ENCODE data around the gene ZFAND4.
"Not testable (repeated sequence)": the region's sequence is repeated elsewhere in the genome, so short reads cannot be mapped to it uniquely, and the experiment has no call there.

The ZFAND4 gene

DNA sequence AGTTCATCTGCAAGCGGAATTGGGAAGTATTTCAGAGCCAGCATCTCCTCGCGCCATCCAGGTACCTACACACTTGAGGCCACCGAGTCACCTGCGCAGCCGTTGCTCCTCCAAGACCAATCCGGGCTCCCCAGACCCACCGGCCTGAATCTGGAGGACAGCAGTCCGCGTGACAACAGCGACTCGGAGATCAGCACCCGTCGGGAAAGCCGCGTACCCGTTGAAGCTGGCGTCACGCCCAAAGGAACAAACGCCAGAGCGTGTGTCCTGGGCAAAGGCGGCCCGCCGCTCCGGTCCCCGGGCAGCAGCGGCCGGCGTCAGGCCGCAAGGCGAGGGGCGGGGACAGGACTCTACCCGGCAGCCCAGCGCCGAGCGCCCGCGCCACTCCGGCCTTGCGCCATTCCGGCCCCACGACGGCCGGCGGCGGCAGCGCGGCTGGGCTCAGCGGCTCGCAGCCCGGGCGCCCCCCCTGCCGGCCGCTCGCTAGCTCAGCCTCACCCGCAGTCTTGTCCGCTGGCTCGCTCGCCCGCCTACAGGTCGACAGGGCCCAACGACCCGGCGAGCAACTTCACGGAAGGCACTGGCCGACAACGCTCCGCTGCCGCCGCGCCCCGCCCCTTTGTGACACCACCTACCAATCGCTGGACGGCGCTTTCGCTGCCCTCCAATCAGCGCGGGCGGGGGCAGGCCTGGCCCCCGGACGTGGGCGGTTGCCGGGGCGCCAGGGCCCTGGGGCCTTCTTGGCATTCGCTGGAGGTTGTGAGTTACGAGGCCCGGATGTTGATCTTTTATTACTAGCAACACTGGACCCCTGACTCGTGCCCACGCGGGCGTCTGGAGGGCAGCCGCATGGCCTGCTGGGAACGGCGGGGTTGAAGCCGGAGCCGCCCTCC, at the start of gene ZFAND4:
TSS of gene ZFAND4 (minus strand) at position 592 of the 893 bp plus-strand sequence. CDS start 9,047 bp downstream, outside the sequence.
- peak; percentile 93 to 95 for DNase-seq

DNA sequence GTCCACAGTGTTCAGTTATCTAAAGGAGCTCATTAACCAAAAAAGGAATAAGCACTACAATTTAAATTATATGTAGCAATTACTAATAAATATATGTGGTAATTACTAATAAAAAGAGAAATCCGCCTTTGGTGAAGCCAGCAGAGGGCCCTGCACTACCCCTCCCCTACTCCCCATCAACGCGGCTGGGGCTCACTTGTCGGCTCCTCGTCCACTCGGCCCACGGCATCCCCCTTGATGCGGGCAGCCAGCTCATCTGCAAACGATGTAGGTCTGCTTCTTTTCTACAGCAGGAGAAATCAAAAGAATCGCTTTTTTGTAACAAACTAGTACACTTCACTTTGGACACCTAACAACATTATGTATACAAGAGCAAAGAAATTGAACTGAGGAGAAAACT, 48.9 kb upstream of the ZFAND4 start:
- DNase-seq, result not testable (repeated sequence)

DNA sequence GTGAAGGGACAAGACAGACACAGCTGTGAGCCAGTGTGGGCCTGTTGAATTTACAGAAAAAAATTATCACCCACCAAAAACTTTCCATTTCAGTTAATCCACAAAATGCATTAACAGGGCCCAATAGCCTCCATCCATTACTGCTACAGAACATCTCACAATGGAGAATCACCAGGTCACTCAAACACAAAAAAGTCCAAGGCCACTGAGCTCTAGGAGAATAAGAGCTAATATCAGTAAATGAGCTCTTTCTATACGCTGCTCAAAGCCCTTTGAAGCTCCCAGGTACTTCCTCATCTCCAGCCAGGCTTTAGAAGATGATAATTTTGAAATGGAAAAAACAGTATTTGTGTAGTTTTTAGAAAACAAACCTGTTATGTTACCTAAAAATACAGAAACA, 45.1 kb upstream of the ZFAND4 start:
- DNase-seq, result not testable (repeated sequence)

GRCh38 chr10:45717053-45717452, 44.5 kb upstream of the ZFAND4 start:
- DNase-seq, result not testable (repeated sequence)

- not testable (repeated sequence) for DNase-seq
Measured at GRCh38 chr10:45711223-45711622, 38.7 kb upstream of the ZFAND4 start.

DNA sequence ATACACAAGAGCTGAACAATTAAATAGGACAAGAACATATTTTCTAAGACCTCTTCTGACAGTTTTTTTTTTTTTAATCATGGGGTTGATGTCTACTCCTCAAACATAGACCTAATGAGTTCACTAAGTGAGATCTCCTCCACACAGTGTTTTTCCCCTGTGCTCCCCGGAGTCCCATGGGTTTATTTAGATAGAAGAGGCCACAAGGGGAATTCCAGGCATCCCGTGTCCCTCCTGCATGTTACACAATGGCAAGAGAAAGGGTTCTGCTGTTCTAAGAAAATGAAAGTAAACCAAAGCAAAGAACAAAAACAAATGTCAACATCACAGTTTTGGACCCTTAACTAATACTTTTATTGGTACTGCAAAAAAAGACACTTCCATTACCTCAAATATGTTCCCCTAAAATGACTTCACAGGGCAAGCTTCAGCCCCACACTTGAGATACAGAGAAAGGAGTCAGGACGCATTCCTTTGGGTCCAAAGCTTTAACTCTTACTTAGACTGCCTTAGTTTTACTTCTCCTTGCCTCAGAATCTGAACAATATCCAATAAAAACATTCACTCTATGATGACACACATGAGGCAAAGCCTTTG, 37.7 kb upstream of the ZFAND4 start:
- not testable (repeated sequence) for DNase-seq

GRCh38 chr10:45678467-45678866, 5.9 kb upstream of the ZFAND4 start:
- DNase-seq, result not testable (repeated sequence)

GRCh38 chr10:45675388-45675787, 2.8 kb upstream of the ZFAND4 start:
- no peak for DNase-seq

GRCh38 chr10:45673074-45673648, 589 bp upstream of the ZFAND4 start:
- DNase-seq, result no peak

GRCh38 chr10:45671300-45671699, 1.3 kb downstream of the ZFAND4 start:
- not testable (repeated sequence) for DNase-seq

- DNase-seq, result not testable (repeated sequence)
Measured at GRCh38 chr10:45669897-45670296, 2.7 kb downstream of the ZFAND4 start.

GRCh38 chr10:45660876-45661411, 11.6 kb downstream of the ZFAND4 start:
- DNase-seq, result no peak

DNA sequence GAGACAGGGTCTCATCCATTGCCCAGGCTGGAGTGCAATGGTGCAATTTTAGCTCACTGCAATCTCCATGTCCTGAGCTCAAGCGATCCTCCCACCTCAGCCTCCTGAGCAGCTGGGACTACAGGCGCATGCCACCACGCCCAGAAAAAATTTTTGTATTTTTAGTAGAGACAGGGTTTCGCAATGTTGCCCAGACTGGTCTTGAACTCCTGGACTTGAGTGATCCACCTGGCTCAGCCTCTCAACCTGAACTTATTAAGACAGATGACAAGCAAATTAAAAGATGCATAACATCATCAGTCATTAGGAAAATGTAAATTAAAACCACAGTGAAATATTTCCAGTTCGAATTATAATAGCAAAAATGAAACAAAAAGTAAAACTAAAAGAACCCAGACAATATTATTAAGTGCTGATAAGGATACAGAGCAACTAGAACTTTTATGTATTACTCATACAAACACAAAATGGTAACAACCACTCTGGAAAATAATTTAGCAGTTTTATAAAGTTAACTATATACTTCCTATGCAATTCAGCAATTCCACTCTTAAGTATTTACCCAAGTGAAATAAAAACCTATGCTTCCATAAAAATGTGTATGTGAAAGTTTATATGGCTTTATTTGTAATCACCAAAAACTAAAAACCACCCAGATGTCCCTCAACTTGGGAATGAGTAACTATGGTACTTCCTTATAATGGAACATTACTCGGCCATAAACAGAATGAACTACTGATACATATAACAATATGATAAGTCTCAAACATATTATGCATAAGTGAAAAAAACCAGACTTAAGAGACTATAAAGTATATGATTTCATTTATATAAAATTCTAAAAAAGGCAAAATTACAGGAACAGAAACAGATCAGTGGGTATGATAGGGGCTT, 15.3 kb downstream of the ZFAND4 start:
- DNase-seq, result no peak

DNA sequence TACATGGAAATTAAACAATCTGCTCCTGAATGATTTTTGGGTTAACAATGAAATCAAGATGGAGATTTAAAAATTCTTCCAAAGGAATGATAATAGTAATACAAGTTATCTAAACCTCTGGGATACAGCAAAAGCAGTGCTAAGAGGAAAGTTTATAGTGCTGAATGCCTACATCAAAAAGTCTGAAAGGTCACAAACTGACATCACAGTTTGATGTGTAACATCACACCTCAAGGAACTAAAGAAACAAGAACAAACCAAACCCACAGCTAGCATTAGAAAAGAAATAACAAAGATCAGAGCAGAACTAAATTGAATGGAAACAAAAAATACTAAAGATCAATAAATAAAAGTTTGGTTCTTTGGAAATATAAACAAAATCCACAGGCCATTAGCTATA, 17.4 kb downstream of the ZFAND4 start:
- DNase-seq, result no peak

DNA sequence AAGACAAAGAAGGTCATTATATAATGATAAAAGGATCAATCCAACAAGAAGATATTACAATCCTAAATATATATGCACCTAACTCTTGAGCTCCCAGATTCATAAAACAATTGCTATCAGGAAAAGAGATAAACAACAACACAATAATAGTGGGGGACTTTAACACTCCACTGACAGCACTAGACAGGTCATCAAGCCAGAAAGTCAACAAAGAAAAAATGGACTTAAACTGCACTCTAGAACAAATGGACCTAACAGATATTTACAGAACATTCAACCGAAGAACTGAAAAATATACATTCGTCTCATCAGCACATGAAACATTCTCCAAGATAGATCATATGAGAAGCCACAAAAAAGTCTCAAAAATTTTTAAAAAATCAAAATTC, 17.8 kb downstream of the ZFAND4 start:
- DNase-seq, result not testable (repeated sequence)

DNA sequence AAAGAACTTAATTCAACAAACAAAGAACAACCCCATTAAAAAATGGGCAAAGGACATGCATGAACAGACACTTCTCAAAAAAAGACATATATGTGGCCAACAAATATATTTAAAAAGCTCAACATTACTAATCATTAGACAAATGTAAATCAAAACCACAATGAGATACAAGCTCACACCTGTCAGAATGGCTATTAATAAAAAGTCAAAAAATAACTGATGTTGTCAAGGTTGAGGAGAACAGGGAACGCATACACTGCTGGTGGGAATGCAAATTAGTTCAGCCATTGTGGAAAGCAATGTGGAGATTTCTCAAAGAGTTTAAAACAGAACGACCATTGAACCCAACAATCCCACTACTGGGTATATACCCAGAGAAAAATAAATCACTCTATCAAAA, 19.1 kb downstream of the ZFAND4 start:
- no peak for DNase-seq

- no peak for DNase-seq
Measured at GRCh38 chr10:45652511-45652910, 20.1 kb downstream of the ZFAND4 start.

GRCh38 chr10:45649296-45649695, 23.3 kb downstream of the ZFAND4 start:
- no peak for DNase-seq

DNA sequence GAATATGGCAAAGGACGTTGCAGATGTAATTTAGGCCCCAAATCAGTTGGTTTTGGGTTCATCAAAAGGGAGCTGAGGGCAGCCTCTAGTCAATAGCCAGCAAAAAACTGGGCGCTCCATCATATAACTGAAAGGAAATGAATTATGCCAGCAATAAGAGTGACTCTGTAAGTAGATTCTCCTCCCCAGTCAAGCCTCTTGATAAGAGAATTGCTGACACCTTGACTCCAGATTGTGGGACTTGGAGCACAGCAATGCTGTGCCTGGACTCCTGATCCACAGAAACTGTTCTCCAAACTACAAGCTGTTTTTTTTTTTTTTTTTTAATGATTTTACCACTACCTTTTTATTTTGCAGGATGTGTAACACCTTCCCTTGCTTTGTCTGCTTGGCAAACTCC, 25.5 kb downstream of the ZFAND4 start:
- no peak for DNase-seq

DNA sequence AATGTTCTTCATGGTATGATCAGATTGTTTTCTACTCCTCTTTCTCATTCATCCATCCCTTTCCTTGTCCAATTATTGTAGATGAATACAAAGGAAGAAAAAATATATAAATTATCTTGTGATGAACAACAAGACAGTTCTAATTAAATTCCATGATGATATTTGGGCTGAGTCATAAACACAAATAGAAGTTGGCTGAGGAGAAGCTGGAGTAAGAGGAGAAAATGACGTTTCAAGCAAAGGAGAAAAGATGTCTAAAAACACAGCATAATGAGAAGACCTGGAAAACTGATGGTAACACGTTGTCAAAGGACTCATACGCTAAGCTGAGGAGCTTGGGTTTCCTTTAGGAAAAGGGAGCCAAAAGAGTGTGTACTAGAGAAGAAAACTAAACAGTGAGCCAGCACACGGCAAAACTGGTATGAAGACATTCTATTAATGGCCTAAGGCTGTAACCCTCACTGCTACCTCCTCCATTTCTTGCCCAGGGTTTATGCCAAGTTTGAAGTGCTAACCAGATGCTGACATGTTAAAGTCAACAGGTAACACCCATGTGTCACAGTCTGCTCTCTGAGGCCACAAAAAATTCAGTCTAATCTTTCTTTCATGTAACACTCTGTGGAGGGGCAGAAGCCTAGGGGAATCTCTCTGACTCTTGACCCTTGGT, 26.1 kb downstream of the ZFAND4 start:
- no peak for DNase-seq

GRCh38 chr10:45644527-45644926, 28.0 kb downstream of the ZFAND4 start:
- DNase-seq, result no peak

DNA sequence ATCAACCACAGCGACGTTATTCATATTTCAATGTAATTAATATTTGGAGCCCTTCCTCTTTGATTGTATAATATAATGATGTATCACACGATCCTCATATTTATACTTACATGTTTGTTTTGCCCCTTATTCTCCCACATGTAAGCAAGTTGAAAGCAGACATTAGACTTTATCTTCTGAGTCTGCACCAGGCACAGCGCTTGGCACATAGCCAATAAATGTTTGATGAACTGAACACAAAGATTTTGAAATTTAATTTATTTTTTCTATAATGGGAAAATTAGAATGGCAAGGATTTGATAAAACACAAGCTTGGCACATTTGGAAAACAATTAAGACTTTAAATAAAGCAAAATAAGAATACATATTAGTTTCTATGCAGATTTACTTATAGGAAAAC, 31.6 kb downstream of the ZFAND4 start:
- no peak for DNase-seq
